HEK293 (cell line): ENCODE data around the gene PCP2.

Source experiments
- CTCF ChIA-PET: fragments of 350-600 bp; formaldehyde crosslinking; extraction: SDS; loops from one replicate; lab custom pipeline; 2021; ENCODE audit warnings: antibody characterized with exemption; lab: Yijun Ruan, JAX
- POLR2A ChIA-PET: fragments of 300-600 bp; formaldehyde crosslinking; extraction: SDS; loops from one replicate; lab custom pipeline; 2020; ENCODE audit warnings: antibody characterized with exemption, inconsistent platforms; lab: Yijun Ruan, JAX
- H3K27ac ChIP-seq: fragments of 200-500 bp; sonication (Bioruptor generic); 2 replicates; pipeline ENCODE4 v1.5.1; 2014; ENCODE audit warnings: low read depth, low read length, control low read depth, inconsistent platforms; ENCODE audit errors: extremely low read depth
- H3K36me3 ChIP-seq, 2 experiments: fragments of 200-500 bp in 1 of 2; sonication (Bioruptor generic) in 1 of 2; 1 replicate in 1 of 2; 2 replicates in 1 of 2; pipeline ENCODE4 v1.5.1; 2014 to 2017; ENCODE audit warnings: inconsistent platforms in 2 of 2, low read length in 2 of 2; ENCODE audit not compliant: control insufficient read depth in 2 of 2, insufficient read depth in 1 of 2
- H3K4me1 ChIP-seq: fragments of 200-500 bp; sonication (Bioruptor generic); 2 replicates; pipeline ENCODE4 v1.5.1; 2014; ENCODE audit warnings: mild to moderate bottlenecking, low read length, inconsistent platforms; ENCODE audit not compliant: control insufficient read depth, insufficient read depth
- H3K4me3 ChIP-seq: 2 replicates; pipeline ENCODE4 v1.5.1; 2011; ENCODE audit warnings: low read depth, mild to moderate bottlenecking, control low read depth, low read length, moderate library complexity
- H3K9me3 ChIP-seq: fragments of 200-500 bp; sonication (Bioruptor generic); 2 replicates; pipeline ENCODE4 v1.5.1; 2014; ENCODE audit warnings: low read depth, low read length, inconsistent platforms; ENCODE audit not compliant: control insufficient read depth, insufficient read depth
- HOXA7 ChIP-seq: sonication (generic); formaldehyde crosslinking; IDR thresholded peaks from 2 replicates; pipeline ENCODE4 v1.8.1; 2022; ENCODE audit warnings: missing genetic modification reagents, borderline replicate concordance
- SP7 ChIP-seq: fragments of 450-650 bp; formaldehyde crosslinking; IDR thresholded peaks from 2 replicates; pipeline ENCODE4 v1.5.1; 2016; ENCODE audit warnings: missing biosample characterization, missing genetic modification characterization
- ZIC2 ChIP-seq: fragments of 450-650 bp; formaldehyde crosslinking; IDR thresholded peaks from 2 replicates; pipeline ENCODE4 v1.5.1; 2016; ENCODE audit warnings: missing biosample characterization, missing genetic modification characterization
- ZNF18 ChIP-seq: fragments of 450-650 bp; formaldehyde crosslinking; IDR thresholded peaks from 2 replicates; pipeline ENCODE4 v1.5.1; 2016; ENCODE audit warnings: missing biosample characterization, missing genetic modification characterization
- ZNF266 ChIP-seq: fragments of 450-650 bp; formaldehyde crosslinking; IDR thresholded peaks from 2 replicates; pipeline ENCODE4 v1.5.1; 2016; ENCODE audit warnings: missing biosample characterization, missing genetic modification characterization, low read depth
- ZNF324 ChIP-seq: fragments of 450-650 bp; formaldehyde crosslinking; IDR thresholded peaks from 2 replicates; pipeline ENCODE4 v1.5.1; 2016; ENCODE audit warnings: missing biosample characterization, missing genetic modification characterization
- ZNF335 ChIP-seq: fragments of 450-650 bp; formaldehyde crosslinking; conservative IDR thresholded peaks from 2 replicates; pipeline ENCODE4 v1.5.1; 2016; ENCODE audit warnings: missing biosample characterization, missing genetic modification characterization
- ZNF391 ChIP-seq: fragments of 450-650 bp; formaldehyde crosslinking; IDR thresholded peaks from 2 replicates; pipeline ENCODE4 v1.5.1; 2016; ENCODE audit warnings: low read depth, missing biosample characterization, missing genetic modification characterization, borderline replicate concordance
- ZNF473 ChIP-seq: fragments of 450-650 bp; formaldehyde crosslinking; IDR thresholded peaks from 2 replicates; pipeline ENCODE4 v1.5.1; 2017; ENCODE audit warnings: missing biosample characterization, missing genetic modification characterization
- ZNF701 ChIP-seq: fragments of 450-650 bp; formaldehyde crosslinking; IDR thresholded peaks from 2 replicates; pipeline ENCODE4 v1.5.1; 2016; ENCODE audit warnings: missing biosample characterization, missing genetic modification characterization
- ZNF843 ChIP-seq: fragments of 450-650 bp; formaldehyde crosslinking; IDR thresholded peaks from 2 replicates; pipeline ENCODE4 v1.5.1; 2016; ENCODE audit warnings: missing biosample characterization, missing genetic modification characterization
- TF ChIP-seq, protein P1 (sequence below): fragments of 450-650 bp; formaldehyde crosslinking; IDR thresholded peaks from 2 replicates; pipeline ENCODE4 v1.5.1; 2016; ENCODE audit warnings: missing biosample characterization, missing genetic modification characterization, borderline replicate concordance
- TF ChIP-seq, protein P2 (sequence below): fragments of 450-650 bp; formaldehyde crosslinking; IDR thresholded peaks from 2 replicates; pipeline ENCODE4 v1.5.1; 2016; ENCODE audit warnings: missing biosample characterization, missing genetic modification characterization, borderline replicate concordance
- TF ChIP-seq, protein P3 (sequence below): fragments of 450-650 bp; IDR thresholded peaks from 2 replicates; pipeline ENCODE4 v1.5.1; 2018; ENCODE audit warnings: missing biosample characterization, missing genetic modification characterization
- TF ChIP-seq, protein P4 (sequence below): fragments of 450-650 bp; IDR thresholded peaks from 2 replicates; pipeline ENCODE4 v1.5.1; 2018; ENCODE audit warnings: missing biosample characterization, mild to moderate bottlenecking, missing genetic modification characterization
- TF ChIP-seq, protein P5 (sequence below): fragments of 450-650 bp; formaldehyde crosslinking; IDR thresholded peaks from 2 replicates; pipeline ENCODE4 v1.5.1; 2016; ENCODE audit warnings: missing biosample characterization, missing genetic modification characterization
- TF ChIP-seq, protein P6 (sequence below): fragments of 450-650 bp; formaldehyde crosslinking; IDR thresholded peaks from 2 replicates; pipeline ENCODE4 v1.5.1; 2016; ENCODE audit warnings: missing biosample characterization, missing genetic modification characterization, low read depth

Gene PCP2

DNA sequence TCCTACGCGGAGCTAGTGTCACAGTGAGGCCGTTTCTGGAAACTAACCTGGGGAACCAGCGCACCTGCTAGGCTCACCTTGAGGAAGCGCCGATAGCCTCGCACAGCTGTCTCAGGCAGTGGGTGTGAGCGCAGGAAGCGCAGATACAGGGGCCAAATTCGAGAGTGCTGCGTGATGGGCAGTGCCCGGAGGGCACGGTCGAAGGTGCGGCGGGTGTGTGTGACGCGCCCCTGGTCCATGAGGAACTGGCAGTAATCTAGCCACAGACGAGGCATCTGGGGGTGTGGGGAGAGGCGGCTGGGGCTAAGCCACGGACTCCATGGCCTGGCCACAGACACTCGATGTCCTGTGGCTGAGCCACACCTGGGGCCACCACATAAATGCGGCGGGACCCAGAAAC is 6.4 kb downstream of the PCP2 start:
- TF ChIP-seq, protein P1, sequence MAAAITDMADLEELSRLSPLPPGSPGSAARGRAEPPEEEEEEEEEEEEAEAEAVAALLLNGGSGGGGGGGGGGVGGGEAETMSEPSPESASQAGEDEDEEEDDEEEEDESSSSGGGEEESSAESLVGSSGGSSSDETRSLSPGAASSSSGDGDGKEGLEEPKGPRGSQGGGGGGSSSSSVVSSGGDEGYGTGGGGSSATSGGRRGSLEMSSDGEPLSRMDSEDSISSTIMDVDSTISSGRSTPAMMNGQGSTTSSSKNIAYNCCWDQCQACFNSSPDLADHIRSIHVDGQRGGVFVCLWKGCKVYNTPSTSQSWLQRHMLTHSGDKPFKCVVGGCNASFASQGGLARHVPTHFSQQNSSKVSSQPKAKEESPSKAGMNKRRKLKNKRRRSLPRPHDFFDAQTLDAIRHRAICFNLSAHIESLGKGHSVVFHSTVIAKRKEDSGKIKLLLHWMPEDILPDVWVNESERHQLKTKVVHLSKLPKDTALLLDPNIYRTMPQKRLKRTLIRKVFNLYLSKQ (tag by site-specific recombination), result no peak
- no peak for TF ChIP-seq ZNF324 (tag by site-specific recombination)
- TF ChIP-seq, protein P2, sequence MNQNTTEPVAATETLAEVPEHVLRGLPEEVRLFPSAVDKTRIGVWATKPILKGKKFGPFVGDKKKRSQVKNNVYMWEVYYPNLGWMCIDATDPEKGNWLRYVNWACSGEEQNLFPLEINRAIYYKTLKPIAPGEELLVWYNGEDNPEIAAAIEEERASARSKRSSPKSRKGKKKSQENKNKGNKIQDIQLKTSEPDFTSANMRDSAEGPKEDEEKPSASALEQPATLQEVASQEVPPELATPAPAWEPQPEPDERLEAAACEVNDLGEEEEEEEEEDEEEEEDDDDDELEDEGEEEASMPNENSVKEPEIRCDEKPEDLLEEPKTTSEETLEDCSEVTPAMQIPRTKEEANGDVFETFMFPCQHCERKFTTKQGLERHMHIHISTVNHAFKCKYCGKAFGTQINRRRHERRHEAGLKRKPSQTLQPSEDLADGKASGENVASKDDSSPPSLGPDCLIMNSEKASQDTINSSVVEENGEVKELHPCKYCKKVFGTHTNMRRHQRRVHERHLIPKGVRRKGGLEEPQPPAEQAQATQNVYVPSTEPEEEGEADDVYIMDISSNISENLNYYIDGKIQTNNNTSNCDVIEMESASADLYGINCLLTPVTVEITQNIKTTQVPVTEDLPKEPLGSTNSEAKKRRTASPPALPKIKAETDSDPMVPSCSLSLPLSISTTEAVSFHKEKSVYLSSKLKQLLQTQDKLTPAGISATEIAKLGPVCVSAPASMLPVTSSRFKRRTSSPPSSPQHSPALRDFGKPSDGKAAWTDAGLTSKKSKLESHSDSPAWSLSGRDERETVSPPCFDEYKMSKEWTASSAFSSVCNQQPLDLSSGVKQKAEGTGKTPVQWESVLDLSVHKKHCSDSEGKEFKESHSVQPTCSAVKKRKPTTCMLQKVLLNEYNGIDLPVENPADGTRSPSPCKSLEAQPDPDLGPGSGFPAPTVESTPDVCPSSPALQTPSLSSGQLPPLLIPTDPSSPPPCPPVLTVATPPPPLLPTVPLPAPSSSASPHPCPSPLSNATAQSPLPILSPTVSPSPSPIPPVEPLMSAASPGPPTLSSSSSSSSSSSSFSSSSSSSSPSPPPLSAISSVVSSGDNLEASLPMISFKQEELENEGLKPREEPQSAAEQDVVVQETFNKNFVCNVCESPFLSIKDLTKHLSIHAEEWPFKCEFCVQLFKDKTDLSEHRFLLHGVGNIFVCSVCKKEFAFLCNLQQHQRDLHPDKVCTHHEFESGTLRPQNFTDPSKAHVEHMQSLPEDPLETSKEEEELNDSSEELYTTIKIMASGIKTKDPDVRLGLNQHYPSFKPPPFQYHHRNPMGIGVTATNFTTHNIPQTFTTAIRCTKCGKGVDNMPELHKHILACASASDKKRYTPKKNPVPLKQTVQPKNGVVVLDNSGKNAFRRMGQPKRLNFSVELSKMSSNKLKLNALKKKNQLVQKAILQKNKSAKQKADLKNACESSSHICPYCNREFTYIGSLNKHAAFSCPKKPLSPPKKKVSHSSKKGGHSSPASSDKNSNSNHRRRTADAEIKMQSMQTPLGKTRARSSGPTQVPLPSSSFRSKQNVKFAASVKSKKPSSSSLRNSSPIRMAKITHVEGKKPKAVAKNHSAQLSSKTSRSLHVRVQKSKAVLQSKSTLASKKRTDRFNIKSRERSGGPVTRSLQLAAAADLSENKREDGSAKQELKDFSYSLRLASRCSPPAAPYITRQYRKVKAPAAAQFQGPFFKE, result no peak
- no peak for TF ChIP-seq ZNF843
- TF ChIP-seq SP7, result no peak
- no peak for TF ChIP-seq ZIC2
- TF ChIP-seq ZNF391 (tag by site-specific recombination), result no peak
- TF ChIP-seq, protein P3, sequence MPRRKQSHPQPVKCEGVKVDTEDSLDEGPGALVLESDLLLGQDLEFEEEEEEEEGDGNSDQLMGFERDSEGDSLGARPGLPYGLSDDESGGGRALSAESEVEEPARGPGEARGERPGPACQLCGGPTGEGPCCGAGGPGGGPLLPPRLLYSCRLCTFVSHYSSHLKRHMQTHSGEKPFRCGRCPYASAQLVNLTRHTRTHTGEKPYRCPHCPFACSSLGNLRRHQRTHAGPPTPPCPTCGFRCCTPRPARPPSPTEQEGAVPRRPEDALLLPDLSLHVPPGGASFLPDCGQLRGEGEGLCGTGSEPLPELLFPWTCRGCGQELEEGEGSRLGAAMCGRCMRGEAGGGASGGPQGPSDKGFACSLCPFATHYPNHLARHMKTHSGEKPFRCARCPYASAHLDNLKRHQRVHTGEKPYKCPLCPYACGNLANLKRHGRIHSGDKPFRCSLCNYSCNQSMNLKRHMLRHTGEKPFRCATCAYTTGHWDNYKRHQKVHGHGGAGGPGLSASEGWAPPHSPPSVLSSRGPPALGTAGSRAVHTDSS (tag by site-specific recombination), result no peak
- no peak for TF ChIP-seq ZNF473 (tag by site-specific recombination)
- TF ChIP-seq, protein P4, sequence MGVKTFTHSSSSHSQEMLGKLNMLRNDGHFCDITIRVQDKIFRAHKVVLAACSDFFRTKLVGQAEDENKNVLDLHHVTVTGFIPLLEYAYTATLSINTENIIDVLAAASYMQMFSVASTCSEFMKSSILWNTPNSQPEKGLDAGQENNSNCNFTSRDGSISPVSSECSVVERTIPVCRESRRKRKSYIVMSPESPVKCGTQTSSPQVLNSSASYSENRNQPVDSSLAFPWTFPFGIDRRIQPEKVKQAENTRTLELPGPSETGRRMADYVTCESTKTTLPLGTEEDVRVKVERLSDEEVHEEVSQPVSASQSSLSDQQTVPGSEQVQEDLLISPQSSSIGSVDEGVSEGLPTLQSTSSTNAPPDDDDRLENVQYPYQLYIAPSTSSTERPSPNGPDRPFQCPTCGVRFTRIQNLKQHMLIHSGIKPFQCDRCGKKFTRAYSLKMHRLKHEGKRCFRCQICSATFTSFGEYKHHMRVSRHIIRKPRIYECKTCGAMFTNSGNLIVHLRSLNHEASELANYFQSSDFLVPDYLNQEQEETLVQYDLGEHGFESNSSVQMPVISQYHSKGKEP (tag by site-specific recombination), result no peak
- TF ChIP-seq ZNF18 (tag by site-specific recombination), result no peak
- TF ChIP-seq ZNF701, result no peak
- no peak for TF ChIP-seq ZNF335 (tag by site-specific recombination)
- no peak for TF ChIP-seq HOXA7
- TF ChIP-seq ZNF266, result no peak
- TF ChIP-seq, protein P5, sequence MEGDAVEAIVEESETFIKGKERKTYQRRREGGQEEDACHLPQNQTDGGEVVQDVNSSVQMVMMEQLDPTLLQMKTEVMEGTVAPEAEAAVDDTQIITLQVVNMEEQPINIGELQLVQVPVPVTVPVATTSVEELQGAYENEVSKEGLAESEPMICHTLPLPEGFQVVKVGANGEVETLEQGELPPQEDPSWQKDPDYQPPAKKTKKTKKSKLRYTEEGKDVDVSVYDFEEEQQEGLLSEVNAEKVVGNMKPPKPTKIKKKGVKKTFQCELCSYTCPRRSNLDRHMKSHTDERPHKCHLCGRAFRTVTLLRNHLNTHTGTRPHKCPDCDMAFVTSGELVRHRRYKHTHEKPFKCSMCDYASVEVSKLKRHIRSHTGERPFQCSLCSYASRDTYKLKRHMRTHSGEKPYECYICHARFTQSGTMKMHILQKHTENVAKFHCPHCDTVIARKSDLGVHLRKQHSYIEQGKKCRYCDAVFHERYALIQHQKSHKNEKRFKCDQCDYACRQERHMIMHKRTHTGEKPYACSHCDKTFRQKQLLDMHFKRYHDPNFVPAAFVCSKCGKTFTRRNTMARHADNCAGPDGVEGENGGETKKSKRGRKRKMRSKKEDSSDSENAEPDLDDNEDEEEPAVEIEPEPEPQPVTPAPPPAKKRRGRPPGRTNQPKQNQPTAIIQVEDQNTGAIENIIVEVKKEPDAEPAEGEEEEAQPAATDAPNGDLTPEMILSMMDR (tag by site-specific recombination), result no peak
- TF ChIP-seq, protein P6, sequence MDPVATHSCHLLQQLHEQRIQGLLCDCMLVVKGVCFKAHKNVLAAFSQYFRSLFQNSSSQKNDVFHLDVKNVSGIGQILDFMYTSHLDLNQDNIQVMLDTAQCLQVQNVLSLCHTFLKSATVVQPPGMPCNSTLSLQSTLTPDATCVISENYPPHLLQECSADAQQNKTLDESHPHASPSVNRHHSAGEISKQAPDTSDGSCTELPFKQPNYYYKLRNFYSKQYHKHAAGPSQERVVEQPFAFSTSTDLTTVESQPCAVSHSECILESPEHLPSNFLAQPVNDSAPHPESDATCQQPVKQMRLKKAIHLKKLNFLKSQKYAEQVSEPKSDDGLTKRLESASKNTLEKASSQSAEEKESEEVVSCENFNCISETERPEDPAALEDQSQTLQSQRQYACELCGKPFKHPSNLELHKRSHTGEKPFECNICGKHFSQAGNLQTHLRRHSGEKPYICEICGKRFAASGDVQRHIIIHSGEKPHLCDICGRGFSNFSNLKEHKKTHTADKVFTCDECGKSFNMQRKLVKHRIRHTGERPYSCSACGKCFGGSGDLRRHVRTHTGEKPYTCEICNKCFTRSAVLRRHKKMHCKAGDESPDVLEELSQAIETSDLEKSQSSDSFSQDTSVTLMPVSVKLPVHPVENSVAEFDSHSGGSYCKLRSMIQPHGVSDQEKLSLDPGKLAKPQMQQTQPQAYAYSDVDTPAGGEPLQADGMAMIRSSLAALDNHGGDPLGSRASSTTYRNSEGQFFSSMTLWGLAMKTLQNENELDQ (tag by site-specific recombination), result no peak
- H3K36me3 ChIP-seq, result peaks cover 0 to 59% of the 10 kb centered on the region in 2 experiments; a peak in 2 of 3 replicates
- peaks cover 4% of the 10 kb centered on the region; the same call in 1 of the 2 replicates for H3K4me1 ChIP-seq
- H3K4me3 ChIP-seq, result no peak overlapping the region
- no peaks in the 10 kb centered on the region for H3K9me3 ChIP-seq
- no peak overlapping the region for H3K27ac ChIP-seq
- ChIA-PET POLR2A (no interaction called here), CTCF (interaction anchor here (1.1 kb wide), 1 partner anchor 59 kb away, joined by 3 read pairs; no protein-coding TSS in a partner anchor)
